Pancreas (tissue), 10 donors: Measurements from ENCODE around the gene ARF1. TPM values are rescaled to one million over a fixed set of nuclear protein-coding genes. Genes with fewer than 3 reads are reported as not detected.

Experiments used
- ATAC-seq, 4 donors: fragments of 200-7000 bp; cut with Tn5 transposase; one replicate each; pipeline versions ENCODE4 v1.8.0 to v1.9.1; 2020; ENCODE audit warnings: mild to moderate bottlenecking in 4 of 4, moderate library complexity in 4 of 4
- DNase-seq, 6 donors: peaks; one replicate each; pipeline ENCODE4 v3.0.0-alpha.2; 2020
- FAIRE-seq: peaks from 2 replicates; lab custom pipeline; 2012; peaks lifted over from hg19 to GRCh38; lab: Jason Lieb, UNC
- H3K27ac ChIP-seq, 4 donors: fragments of 200-600 bp; sonication (generic); 1 replicate in 3 of 4; 2 replicates in 1 of 4; pipeline versions ENCODE4 v1.5.0 to v1.8.0; 2020
- H3K27me3 ChIP-seq, 4 donors: fragments of 200-600 bp; one replicate each; pipeline ENCODE4 v1.8.0; 2021
- H3K36me3 ChIP-seq, 3 donors: fragments of 200-600 bp; sonication (generic) in 1 of 3; one replicate each; pipeline versions ENCODE4 v1.5.0 to v1.8.0; 2020 to 2021
- H3K4me1 ChIP-seq, 3 donors: fragments of 200-600 bp; one replicate each; pipeline ENCODE4 v1.8.0; 2021
- H3K4me3 ChIP-seq, 4 donors: fragments of 200-600 bp; sonication (generic) in 2 of 4; one replicate each; pipeline versions ENCODE4 v1.5.0 to v1.8.0; 2020 to 2021
- H3K9me3 ChIP-seq, 4 donors: fragments of 200-600 bp; one replicate each; pipeline ENCODE4 v1.8.0; 2021
- CTCF ChIP-seq, 4 donors: fragments of 200-600 bp; sonication (generic) in 3 of 4; IDR thresholded peaks; one replicate each; pipeline versions ENCODE4 v1.5.0 to v1.8.0; 2021; ENCODE audit warnings: antibody characterized with exemption in 4 of 4
- WGBS, 2 donors: extraction: QIAGEN DNeasy Blood & Tissue Kit; methylation state at CpG; one replicate each; pipeline ENCODE4 v1.1.7; 2013; 5-methylcytosine and 5-hydroxymethylcytosine counted together
- intact Hi-C, 3 donors: fragments of 100-400 bp; cut with DNase I; formaldehyde crosslinking; loops; one replicate each; pipeline versions ENCODE4 v1.11.1 to v1.14.2; 2022
- polyA plus RNA-seq, 2 donors: library from polyadenylated mRNA; stranded (reverse); fragments of 200-250 nt; gene quantifications; one replicate each; pipeline ENCODE4 v1.2.3, GENCODE V29; 2013
- total RNA-seq, 6 donors: library from RNA; stranded (reverse); fragmentation: NEBNext Ultra II Directional in 4 of 6; extraction: Animal tissue kit (Norgen Biotek cat#: 25700) in 4 of 6; gene quantifications; one replicate each; pipeline versions ENCODE4 v1.2.1 to v1.2.4, GENCODE V29; 2021 to 2023
- donor health status: healthy with polysubstance abuse.
- donor health status: DM: no; HTN: no; CAD: no; lungs with moderate emphysema.
- donor health status: DM: no; HTN: no; CAD: no.
- donor health status: control.
- donor health status: control.
- donor health status: Bipolar disorder and iron deficiency.
- donor health status: DM: yes; HTN: yes; CAD: no.
- donor health status: DM: no; HTN: no; CAD: no.
- donor health status: DM: no; HTN: no; CAD: no.
- donor health status: DM: yes; HTN: yes; CAD: no.

ARF1 gene
- total and polyA plus RNA-seq, 8 donors: 160 to 251 (median 205) TPM

- 69 to 74% methylated on average over 5 of the region's 5 CpGs for WGBS, 2 donors
- no peak for ATAC-seq
Observed at GRCh38 chr1:228120857-228121489, 38.5 kb downstream of the ARF1 start.

DNA sequence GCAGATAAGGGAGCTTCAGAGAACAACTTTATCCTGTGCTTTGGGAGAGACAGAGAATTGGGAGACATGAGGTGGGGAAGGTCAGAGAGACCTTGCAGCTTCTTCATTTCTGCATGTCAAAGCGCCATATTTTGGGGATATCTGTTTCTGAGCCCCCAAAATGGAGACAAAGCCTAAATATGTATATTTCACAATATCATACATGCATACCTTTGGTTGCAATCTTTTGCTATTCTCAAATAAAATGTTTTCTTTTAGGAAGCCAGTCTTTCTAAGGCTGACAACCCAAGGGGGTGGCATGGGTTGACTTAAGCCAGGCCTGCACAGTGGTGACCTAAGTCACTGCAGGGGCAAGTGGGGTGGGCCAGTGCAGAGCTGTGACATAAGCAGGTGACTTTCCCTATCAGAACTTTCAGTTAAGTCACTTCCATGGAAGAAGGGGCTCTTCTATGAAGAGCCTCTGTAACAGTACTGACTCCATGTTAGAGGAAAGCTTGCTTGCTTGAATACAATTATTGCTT, 40.5 kb downstream of the ARF1 start:
- Histone ChIP-seq H3K4me1 (no peaks in the 10 kb centered on the region), H3K9me3 (no peaks in the 10 kb centered on the region), H3K27me3 (no peaks in the 10 kb centered on the region), H3K4me3 (no peak overlapping the region), H3K36me3 (no peaks in the 10 kb centered on the region), H3K27ac (no peak overlapping the region)
- no peak for TF ChIP-seq CTCF (IDR thresholded peaks at IDR 0.05)
- intact Hi-C loops: no loop called here
- DNase-seq (no peak), FAIRE-seq (no peak), ATAC-seq (no peak)
- WGBS, 2 donors: 69 to 90% methylated on average over 1 of the region's 1 CpG

More at GRCh38 chr1:228120857-228121489, 38.5 kb downstream of the ARF1 start:
- no peaks in the 10 kb centered on the region for H3K36me3 ChIP-seq
- DNase-seq: no peak
- H3K4me1 ChIP-seq: no peaks in the 10 kb centered on the region
- no peak for FAIRE-seq
- intact Hi-C loops: no loop called here
- H3K9me3 ChIP-seq: no peaks in the 10 kb centered on the region
- TF ChIP-seq CTCF (IDR thresholded peaks at IDR 0.05): no peak
- H3K27me3 ChIP-seq: no peaks in the 10 kb centered on the region
- H3K4me3 ChIP-seq: no peak overlapping the region
- H3K27ac ChIP-seq: no peak overlapping the region

DNA sequence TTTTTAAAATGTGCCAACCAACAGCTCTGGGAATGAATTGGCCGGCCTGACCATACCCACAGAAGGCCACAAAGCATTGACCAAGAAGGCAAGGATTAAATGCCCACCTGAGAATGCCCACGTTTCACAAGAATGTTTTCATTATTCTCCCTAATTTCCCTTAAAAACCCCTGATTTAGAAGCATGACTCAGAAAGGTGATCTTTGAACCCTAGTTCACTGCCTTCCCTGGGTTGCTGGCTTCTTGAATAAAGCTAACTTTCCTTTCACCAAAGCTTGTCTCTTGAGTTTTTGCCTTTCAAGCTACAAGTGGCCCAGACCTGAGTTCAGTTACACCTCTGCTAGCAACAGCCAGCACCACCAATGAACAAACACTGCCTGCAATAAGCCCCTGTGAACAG, 41.0 kb downstream of the ARF1 start:
- no peak for ATAC-seq
- 64 to 75% methylated on average over 2 of the region's 2 CpGs for WGBS, 2 donors
- FAIRE-seq: no peak

DNA sequence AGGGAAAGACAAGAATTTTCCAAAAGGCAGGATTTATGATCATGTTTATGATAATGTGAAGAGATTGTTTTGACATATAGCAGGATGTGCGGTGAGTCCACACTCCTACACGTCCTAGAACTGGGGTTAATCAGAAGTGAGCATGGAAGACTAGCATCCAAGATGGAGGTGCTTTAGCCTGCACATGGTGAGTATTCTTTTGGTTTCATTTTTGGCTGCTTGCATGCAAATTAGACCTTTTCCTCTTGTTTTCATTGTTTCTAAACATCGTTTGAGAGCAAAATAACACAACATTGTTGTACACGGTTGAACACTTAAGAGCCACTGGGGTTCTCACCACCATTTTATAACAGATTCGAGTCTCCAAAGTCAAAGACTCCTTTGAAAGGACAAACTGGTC, 42.7 kb downstream of the ARF1 start:
- Histone ChIP-seq H3K27me3 (no peaks in the 10 kb centered on the region), H3K27ac (no peak overlapping the region), H3K9me3 (no peaks in the 10 kb centered on the region), H3K4me1 (no peaks in the 10 kb centered on the region), H3K4me3 (no peak overlapping the region), H3K36me3 (no peaks in the 10 kb centered on the region)
- FAIRE-seq: no peak
- TF ChIP-seq CTCF (IDR thresholded peaks at IDR 0.05): no peak
- no peak for ATAC-seq
- no peak for DNase-seq
- intact Hi-C loops: no loop called here
- WGBS, 2 donors: 72 to 82% methylated on average over 5 of the region's 5 CpGs

More for the DNA sequence above, 41.0 kb downstream of the ARF1 start:
- intact Hi-C loops: no loop called here
- H3K4me1 ChIP-seq: no peaks in the 10 kb centered on the region
- no peak for TF ChIP-seq CTCF (IDR thresholded peaks at IDR 0.05)
- no peaks in the 10 kb centered on the region for H3K9me3 ChIP-seq
- H3K4me3 ChIP-seq: no peak overlapping the region
- DNase-seq: no peak
- H3K27ac ChIP-seq: no peak overlapping the region
- no peaks in the 10 kb centered on the region for H3K36me3 ChIP-seq
- H3K27me3 ChIP-seq: no peaks in the 10 kb centered on the region

DNA sequence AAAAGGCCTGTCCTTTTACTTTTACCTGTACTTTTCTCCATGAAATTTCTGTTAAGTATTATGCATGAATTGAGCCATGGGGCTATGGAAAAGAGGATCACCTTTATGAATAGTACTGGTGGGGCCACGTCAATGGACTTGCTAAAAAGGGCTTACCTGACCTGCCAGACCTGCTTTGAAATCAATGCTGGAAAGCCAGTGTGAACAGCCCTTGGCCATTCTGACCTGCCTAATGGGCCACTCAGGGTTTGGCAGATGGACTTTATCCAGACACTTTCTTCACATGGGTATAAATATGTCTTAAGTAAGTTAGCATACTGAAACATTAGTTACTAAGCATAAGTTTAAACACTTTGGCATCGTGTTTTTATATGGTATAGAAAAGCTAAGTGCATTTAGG, 49.3 kb downstream of the ARF1 start:
- WGBS, 2 donors: 66 to 67% methylated on average over 2 of the region's 2 CpGs
- FAIRE-seq (no peak), ATAC-seq (peak in 3 of 4 donors; percentile 5 to 15 (median 7))

More for the DNA sequence above, 49.3 kb downstream of the ARF1 start:
- H3K4me1 ChIP-seq: no peaks in the 10 kb centered on the region
- H3K9me3 ChIP-seq: no peaks in the 10 kb centered on the region
- intact Hi-C loops: no loop called here
- no peaks in the 10 kb centered on the region for H3K36me3 ChIP-seq
- TF ChIP-seq CTCF (IDR thresholded peaks at IDR 0.05): no peak
- peak overlapping the region; percentile 47 to 74 (median 64) for H3K27ac ChIP-seq
- H3K4me3 ChIP-seq: no peak overlapping the region
- H3K27me3 ChIP-seq: no peaks in the 10 kb centered on the region
- DNase-seq: no peak
